PFSK-1 (cell line): Measurements from ENCODE around the gene TMED8.

Experiments
- FOXP2 ChIP-seq: optimal IDR thresholded peaks from 2 replicates; pipeline ENCODE3; 2011; ENCODE audit warnings: borderline replicate concordance, control low read depth, inconsistent platforms; ENCODE audit not compliant: insufficient read depth; ENCODE audit errors: extremely low read length, extremely low read depth
- POLR2AphosphoS5 ChIP-seq: IDR thresholded peaks from 2 replicates; pipeline ENCODE4 v1.6.1; 2012; ENCODE audit warnings: low read depth, mild to moderate bottlenecking, control low read depth, low read length, moderate library complexity
- REST ChIP-seq, 2 experiments: IDR thresholded peaks; 2 replicates each; pipeline versions ENCODE4 v1.6.1 to v1.8.0; 2011 to 2012; ENCODE audit warnings: low read depth in 2 of 2, low read length in 2 of 2, control low read depth in 1 of 2, inconsistent platforms in 1 of 2, mild to moderate bottlenecking in 1 of 2, moderate library complexity in 1 of 2; ENCODE audit not compliant: insufficient read depth in 1 of 2
- SIN3A ChIP-seq: IDR thresholded peaks from 2 replicates; pipeline ENCODE4 v1.6.1; 2012; ENCODE audit warnings: mild to moderate bottlenecking, low read length, moderate library complexity, borderline replicate concordance; ENCODE audit not compliant: insufficient read depth
- TAF1 ChIP-seq: IDR thresholded peaks from 2 replicates; pipeline ENCODE4 v1.6.1; 2012; ENCODE audit warnings: low read length, control low read depth, borderline replicate concordance; ENCODE audit not compliant: insufficient read depth

The TMED8 gene

GRCh38 chr14:77322951-77323350, 53.9 kb downstream of the TMED8 start:
- TF ChIP-seq TAF1 (no peak), SIN3A (no peak), REST (IDR thresholded peaks at IDR 0.05; ENCODE audit: insufficient read depth in 1 of 2, low read depth in 2 of 2, low read length in 2 of 2) (no peak), POLR2AphosphoS5 (no peak), FOXP2 (no peak)

- TF ChIP-seq POLR2AphosphoS5 = no peak
- TF ChIP-seq SIN3A = no peak
- TF ChIP-seq TAF1 = no peak
- TF ChIP-seq FOXP2 = no peak
- TF ChIP-seq REST (IDR thresholded peaks at IDR 0.05; ENCODE audit: insufficient read depth in 1 of 2, low read depth in 2 of 2, low read length in 2 of 2) = no peak
These were observed 54.5 kb downstream of the TMED8 start for GRCh38 chr14:77322250-77322902.

- TF ChIP-seq SIN3A (peak; percentile 18; the same call in 1 of the 2 replicates), POLR2AphosphoS5 (no peak)
These were observed 56.5 kb downstream of the TMED8 start, which contains the start of gene POMT2 for GRCh38 chr14:77320238-77320935. TSS of gene POMT2 (minus strand) at chr14:77320883. CDS start at chr14:77320681, 202 bp downstream.

GRCh38 chr14:77319422-77319821, 57.5 kb downstream of the TMED8 start:
- TF ChIP-seq FOXP2 (no peak), TAF1 (no peak), REST (IDR thresholded peaks at IDR 0.05; ENCODE audit: insufficient read depth in 1 of 2, low read depth in 2 of 2, low read length in 2 of 2) (no peak), SIN3A (no peak), POLR2AphosphoS5 (no peak)

GRCh38 chr14:77318006-77318553, 58.8 kb downstream of the TMED8 start:
- TF ChIP-seq REST (IDR thresholded peaks at IDR 0.05; ENCODE audit: insufficient read depth in 1 of 2, low read depth in 2 of 2, low read length in 2 of 2) (no peak), FOXP2 (no peak), TAF1 (no peak), POLR2AphosphoS5 (no peak), SIN3A (no peak)
